Measurements from ENCODE around the gene GALNT18.

- TF ChIP-seq SP1 (IDR thresholded peaks at IDR 0.05) (no peak), CTCF (IDR thresholded peaks at IDR 0.05; ENCODE audit: low read depth, low read length, missing input control) (no peak), RAD21 (IDR thresholded peaks at IDR 0.05) (no peak), MAX (IDR thresholded peaks at IDR 0.05) (no peak), JUND (IDR thresholded peaks at IDR 0.05) (no peak), HNF4A (conservative IDR thresholded peaks at IDR 0.05) (no peak), ATF3 (IDR thresholded peaks at IDR 0.05) (no peak), REST (IDR thresholded peaks at IDR 0.05) (no peak), HNF4G (IDR thresholded peaks at IDR 0.05) (no peak), FOXA1 (IDR thresholded peaks at IDR 0.05) (no peak), GABPA (IDR thresholded peaks at IDR 0.05 in 1 of 2, conservative IDR thresholded peaks at IDR 0.05 in 1 of 2) (no peak)
Observed at GRCh38 chr11:11505190-11505589, 116.6 kb downstream of the GALNT18 start.

Data from liver (tissue), 3 donors.